ENCODE measurements around the gene CBX4. TPM values are rescaled to one million over a fixed set of nuclear protein-coding genes. Genes with fewer than 3 reads are reported as not detected.
A peak's percentile ranks its signal among the peaks of the same experiment; 100 is the strongest.

Gene CBX4
- total RNA-seq, 4 donors from 2014 or later = 6.7 to 11.5 (median 10.0) TPM

GRCh38 chr17:79878329-79878947 is 39.2 kb upstream of the CBX4 start:
- H3K36me3 ChIP-seq = no peaks in the 10 kb centered on the region
- peaks cover 46% of the 10 kb centered on the region for H3K27me3 ChIP-seq
- WGBS, 2 donors (ENCODE audit: low coverage in 1 of 2) = 80 to 93% methylated on average over 1 to 3 of the region's 10 CpGs
- H3K4me3 ChIP-seq = no peak overlapping the region
- no peak overlapping the region for H3K27ac ChIP-seq
- H3K4me1 ChIP-seq = no peaks in the 10 kb centered on the region
- TF ChIP-seq, protein P1, sequence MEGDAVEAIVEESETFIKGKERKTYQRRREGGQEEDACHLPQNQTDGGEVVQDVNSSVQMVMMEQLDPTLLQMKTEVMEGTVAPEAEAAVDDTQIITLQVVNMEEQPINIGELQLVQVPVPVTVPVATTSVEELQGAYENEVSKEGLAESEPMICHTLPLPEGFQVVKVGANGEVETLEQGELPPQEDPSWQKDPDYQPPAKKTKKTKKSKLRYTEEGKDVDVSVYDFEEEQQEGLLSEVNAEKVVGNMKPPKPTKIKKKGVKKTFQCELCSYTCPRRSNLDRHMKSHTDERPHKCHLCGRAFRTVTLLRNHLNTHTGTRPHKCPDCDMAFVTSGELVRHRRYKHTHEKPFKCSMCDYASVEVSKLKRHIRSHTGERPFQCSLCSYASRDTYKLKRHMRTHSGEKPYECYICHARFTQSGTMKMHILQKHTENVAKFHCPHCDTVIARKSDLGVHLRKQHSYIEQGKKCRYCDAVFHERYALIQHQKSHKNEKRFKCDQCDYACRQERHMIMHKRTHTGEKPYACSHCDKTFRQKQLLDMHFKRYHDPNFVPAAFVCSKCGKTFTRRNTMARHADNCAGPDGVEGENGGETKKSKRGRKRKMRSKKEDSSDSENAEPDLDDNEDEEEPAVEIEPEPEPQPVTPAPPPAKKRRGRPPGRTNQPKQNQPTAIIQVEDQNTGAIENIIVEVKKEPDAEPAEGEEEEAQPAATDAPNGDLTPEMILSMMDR (IDR thresholded peaks at IDR 0.05) = no peak
- TF ChIP-seq POLR2AphosphoS5 (IDR thresholded peaks at IDR 0.05) = no peak
- no peak for TF ChIP-seq EP300 (IDR thresholded peaks at IDR 0.05)
- TF ChIP-seq POLR2A (IDR thresholded peaks at IDR 0.05) = no peak
- H3K9me3 ChIP-seq = peaks cover 0 to 4% (median 0%) of the 10 kb centered on the region in 3 donors
- no peak for ATAC-seq

GRCh38 chr17:79877041-79877440 is 37.8 kb upstream of the CBX4 start:
- no peak for ATAC-seq
- H3K4me1 ChIP-seq = no peaks in the 10 kb centered on the region
- no peak overlapping the region for H3K4me3 ChIP-seq
- H3K36me3 ChIP-seq = no peaks in the 10 kb centered on the region
- 83 to 93% methylated on average over 2 to 5 of the region's 6 CpGs for WGBS, 2 donors (ENCODE audit: low coverage in 1 of 2)
- no peak for TF ChIP-seq POLR2AphosphoS5 (IDR thresholded peaks at IDR 0.05)
- no peak for TF ChIP-seq POLR2A (IDR thresholded peaks at IDR 0.05)
- peaks cover 42% of the 10 kb centered on the region for H3K27me3 ChIP-seq
- peaks cover 0 to 4% (median 0%) of the 10 kb centered on the region in 3 donors for H3K9me3 ChIP-seq
- H3K27ac ChIP-seq = no peak overlapping the region

DNA sequence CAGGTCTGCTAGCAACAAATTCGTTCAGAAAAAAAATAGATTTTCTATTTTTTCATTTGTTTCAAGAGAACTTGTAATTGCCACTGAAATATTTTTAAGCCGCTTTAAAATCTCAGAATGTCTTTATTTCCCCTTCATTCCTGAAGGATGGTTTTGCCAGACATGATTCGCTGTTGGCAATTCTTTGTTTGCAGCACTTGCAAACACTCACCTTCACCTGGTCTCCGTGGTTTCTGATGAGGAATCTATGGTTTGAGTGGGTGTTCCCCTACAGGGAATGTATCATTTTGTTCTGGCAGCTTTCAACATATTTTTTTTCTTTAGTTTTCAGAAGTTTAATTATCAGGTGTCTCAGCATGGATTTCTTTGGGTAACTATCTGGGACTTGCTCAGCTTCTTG is 36.3 kb upstream of the CBX4 start:
- WGBS, 2 donors (ENCODE audit: low coverage in 1 of 2) = 69 to 77% methylated on average over 4 of the region's 4 CpGs
- peaks cover 0 to 4% (median 0%) of the 10 kb centered on the region in 3 donors for H3K9me3 ChIP-seq
- H3K27me3 ChIP-seq = peaks cover 47% of the 10 kb centered on the region
- no peaks in the 10 kb centered on the region for H3K4me1 ChIP-seq
- TF ChIP-seq, protein P1 (IDR thresholded peaks at IDR 0.05) = no peak
- no peak for TF ChIP-seq EP300 (IDR thresholded peaks at IDR 0.05)
- no peak for TF ChIP-seq POLR2AphosphoS5 (IDR thresholded peaks at IDR 0.05)
- TF ChIP-seq POLR2A (IDR thresholded peaks at IDR 0.05) = no peak
- H3K36me3 ChIP-seq = no peaks in the 10 kb centered on the region
- H3K27ac ChIP-seq = no peak overlapping the region
- no peak overlapping the region for H3K4me3 ChIP-seq
- no peak for ATAC-seq

GRCh38 chr17:79874329-79874981 is 35.2 kb upstream of the CBX4 start:
- ATAC-seq = no peak
- Histone ChIP-seq H3K27ac (no peak overlapping the region), H3K4me1 (no peaks in the 10 kb centered on the region), H3K9me3 (peaks cover 0 to 4% (median 0%) of the 10 kb centered on the region in 3 donors), H3K36me3 (no peaks in the 10 kb centered on the region), H3K27me3 (peaks cover 56% of the 10 kb centered on the region), H3K4me3 (no peak overlapping the region)
- 25 to 37% methylated on average over 4 to 6 of the region's 6 CpGs for WGBS, 2 donors (ENCODE audit: low coverage in 1 of 2)
- TF ChIP-seq, protein P1 (IDR thresholded peaks at IDR 0.05) = peak in 2 of 4 experiments; percentile 15 to 25
- no peak for TF ChIP-seq POLR2A (IDR thresholded peaks at IDR 0.05)
- TF ChIP-seq POLR2AphosphoS5 (IDR thresholded peaks at IDR 0.05) = no peak

DNA sequence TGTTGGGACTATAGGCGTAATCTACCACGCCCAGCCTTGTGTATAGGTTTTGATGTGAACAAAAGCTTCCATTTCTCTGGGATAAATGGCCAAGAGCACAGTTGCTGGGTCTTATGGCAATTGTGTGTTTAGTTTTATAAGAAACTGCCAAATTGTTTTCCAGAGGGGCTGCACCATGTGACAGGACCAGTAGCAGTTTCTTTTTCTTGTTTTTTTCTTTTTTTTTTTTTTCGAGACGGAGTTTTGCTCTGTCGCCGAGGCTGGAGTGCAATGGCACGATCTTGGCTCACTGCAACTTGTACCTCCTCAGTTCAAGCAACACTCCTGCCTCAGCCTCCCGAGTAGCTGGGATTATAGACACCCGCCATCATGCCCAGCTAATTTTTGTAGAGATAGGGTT is 34.3 kb upstream of the CBX4 start:
- Histone ChIP-seq H3K36me3 (no peaks in the 10 kb centered on the region), H3K4me1 (no peaks in the 10 kb centered on the region), H3K4me3 (no peak overlapping the region), H3K27ac (no peak overlapping the region), H3K27me3 (peaks cover 63% of the 10 kb centered on the region), H3K9me3 (peaks cover 0 to 4% (median 0%) of the 10 kb centered on the region in 3 donors)
- no peak for ATAC-seq
- TF ChIP-seq POLR2A (IDR thresholded peaks at IDR 0.05) = no peak
- no peak for TF ChIP-seq POLR2AphosphoS5 (IDR thresholded peaks at IDR 0.05)
- TF ChIP-seq, protein P1 (IDR thresholded peaks at IDR 0.05) = no peak
- no peak for TF ChIP-seq EP300 (IDR thresholded peaks at IDR 0.05)
- 94% methylated on average over 5 of the region's 9 CpGs; no CpG with 5 or more reads in 1 of the 2 donors for WGBS, 2 donors (ENCODE audit: low coverage in 1 of 2)

Measured in gastroesophageal sphincter (tissue), 4 donors.